PC-9 (cell line): ENCODE data around the gene PHF21A. TPM values are rescaled to one million over a fixed set of nuclear protein-coding genes. Genes with fewer than 3 reads are reported as not detected.

Source experiments
- BruUV-seq: library from RNA; stranded (reverse); fragments of 400-500 nt; replicated peaks from 2 replicates; lab custom pipeline; 2021; lab: Mats Ljungman, UMichigan
- CTCF ChIA-PET: fragments of 300-600 bp; sonication (Branson Sonifier 250); formaldehyde crosslinking; loops from one replicate; lab custom pipeline; 2022; ENCODE audit warnings: antibody characterized with exemption; lab: Charles Lee
- POLR2A ChIA-PET: fragments of 300-600 bp; sonication (Branson Sonifier 250); formaldehyde crosslinking; loops from one replicate; lab custom pipeline; 2022; ENCODE audit warnings: antibody characterized with exemption; ENCODE audit not compliant: unreplicated experiment; lab: Charles Lee
- DNase-seq, 2 experiments: peaks; one replicate each; pipeline versions ENCODE4 v3.0.0 to v3.0.0-alpha.2; 2015 to 2022; ENCODE audit warnings: mixed read lengths in 1 of 2
- H2AFZ ChIP-seq: fragments of 200-600 bp; sonication (generic); 2 replicates; pipeline ENCODE4 v1.8.1; 2017; ENCODE audit warnings: antibody characterized with exemption
- H3F3A ChIP-seq: fragments of 200-600 bp; sonication (generic); 2 replicates; pipeline ENCODE4 v1.8.1; 2017; ENCODE audit warnings: antibody characterized with exemption, mild to moderate bottlenecking, low read depth; ENCODE audit not compliant: insufficient read depth
- H3K27ac ChIP-seq: fragments of 200-600 bp; sonication (generic); 2 replicates; pipeline ENCODE4 v1.6.1; 2016; ENCODE audit warnings: mixed run types
- H3K27me3 ChIP-seq: fragments of 200-600 bp; sonication (generic); 2 replicates; pipeline ENCODE4 v1.6.1; 2016; ENCODE audit warnings: low read depth, mixed run types; ENCODE audit not compliant: insufficient read depth
- H3K36me3 ChIP-seq: fragments of 200-600 bp; sonication (generic); 2 replicates; pipeline ENCODE4 v1.6.1; 2016; ENCODE audit warnings: low read depth, mixed run types
- H3K4me1 ChIP-seq: fragments of 200-600 bp; sonication (generic); replicated peaks from 2 replicates; pipeline ENCODE4 v1.6.1; 2016; ENCODE audit warnings: mixed run types; ENCODE audit not compliant: insufficient read depth
- H3K4me2 ChIP-seq: fragments of 200-600 bp; sonication (generic); 2 replicates; pipeline ENCODE4 v1.6.1; 2017; ENCODE audit warnings: mixed run types
- H3K4me3 ChIP-seq: fragments of 200-600 bp; sonication (generic); 2 replicates; pipeline ENCODE4 v1.6.1; 2016; ENCODE audit warnings: mixed run types
- H3K79me2 ChIP-seq: fragments of 200-600 bp; sonication (generic); 2 replicates; pipeline ENCODE4 v1.6.1; 2017; ENCODE audit warnings: low read depth, mixed run types
- H3K9me2 ChIP-seq: fragments of 200-600 bp; sonication (generic); 2 replicates; pipeline ENCODE4 v1.8.1; 2017; ENCODE audit warnings: mild to moderate bottlenecking; ENCODE audit not compliant: insufficient read depth
- H3K9me3 ChIP-seq: fragments of 200-600 bp; sonication (generic); 2 replicates; pipeline ENCODE4 v1.8.1; 2016; ENCODE audit warnings: low read depth; ENCODE audit not compliant: insufficient read depth
- H4K20me1 ChIP-seq: fragments of 200-600 bp; sonication (generic); 2 replicates; pipeline ENCODE4 v1.8.1; 2017; ENCODE audit not compliant: insufficient read depth
- CTCF ChIP-seq: fragments of 200-600 bp; sonication (generic); conservative IDR thresholded peaks from 2 replicates; pipeline ENCODE4 v1.6.1; 2017; ENCODE audit warnings: mixed run types, antibody characterized with exemption, mild to moderate bottlenecking, moderate library complexity
- EZH2 ChIP-seq: fragments of 200-600 bp; sonication (generic); IDR thresholded peaks from 2 replicates; pipeline ENCODE4 v1.8.0; 2017; ENCODE audit warnings: antibody characterized with exemption, low read depth
- intact Hi-C: fragments of 100-400 bp; cut with micrococcal nuclease; formaldehyde crosslinking; loops from one replicate; pipeline ENCODE4 v1.10.0; 2022; ENCODE audit not compliant: unreplicated experiment
- total RNA-seq: library from RNA; stranded (reverse); gene quantifications from 2 replicates; pipeline ENCODE4 v1.2.3, GENCODE V29; 2021

Gene PHF21A
- total RNA-seq, 1 experiment from 2014 or later: 54.3 TPM

GRCh38 chr11:46134540-46134939 is 13.3 kb upstream of the PHF21A start:
- no TSS peak for BruUV-seq
- H3K79me2 ChIP-seq: no peaks in the 10 kb centered on the region
- no peaks in the 10 kb centered on the region for H4K20me1 ChIP-seq
- H3F3A ChIP-seq: no peaks in the 10 kb centered on the region
- no peak overlapping the region for H3K27ac ChIP-seq
- no peaks in the 10 kb centered on the region for H3K9me2 ChIP-seq
- H2AFZ ChIP-seq: no peak overlapping the region
- POLR2A ChIA-PET: no interaction called here
- H3K4me3 ChIP-seq: no peak overlapping the region
- no peak for DNase-seq
- intact Hi-C loops: no loop called here
- no peak overlapping the region for H3K4me2 ChIP-seq
- H3K27me3 ChIP-seq: no peaks in the 10 kb centered on the region
- no peaks in the 10 kb centered on the region for H3K36me3 ChIP-seq
- no peaks in the 10 kb centered on the region for H3K4me1 ChIP-seq
- CTCF ChIA-PET: interaction anchor here (1.0 kb wide), 1 partner anchor 25 kb away, joined by 3 read pairs; no protein-coding TSS in a partner anchor
- no peaks in the 10 kb centered on the region for H3K9me3 ChIP-seq
- no peak for TF ChIP-seq CTCF
- TF ChIP-seq EZH2: no peak

GRCh38 chr11:46134061-46134460 is 12.8 kb upstream of the PHF21A start:
- Histone ChIP-seq H3K36me3 (no peaks in the 10 kb centered on the region), H3K9me2 (no peaks in the 10 kb centered on the region), H3K9me3 (no peaks in the 10 kb centered on the region), H3K4me1 (no peaks in the 10 kb centered on the region), H2AFZ (no peak overlapping the region), H3K27ac (no peak overlapping the region), H3K4me3 (no peak overlapping the region), H4K20me1 (no peaks in the 10 kb centered on the region), H3K4me2 (no peak overlapping the region), H3K27me3 (no peaks in the 10 kb centered on the region), H3K79me2 (no peaks in the 10 kb centered on the region), H3F3A (no peaks in the 10 kb centered on the region)
- DNase-seq: no peak
- intact Hi-C loops: no loop called here
- no peak for TF ChIP-seq EZH2
- no peak for TF ChIP-seq CTCF
- no TSS peak for BruUV-seq
- CTCF ChIA-PET: interaction anchor here (1.0 kb wide), 1 partner anchor 26 kb away, joined by 3 read pairs; no protein-coding TSS in a partner anchor
- POLR2A ChIA-PET: no interaction called here

DNA sequence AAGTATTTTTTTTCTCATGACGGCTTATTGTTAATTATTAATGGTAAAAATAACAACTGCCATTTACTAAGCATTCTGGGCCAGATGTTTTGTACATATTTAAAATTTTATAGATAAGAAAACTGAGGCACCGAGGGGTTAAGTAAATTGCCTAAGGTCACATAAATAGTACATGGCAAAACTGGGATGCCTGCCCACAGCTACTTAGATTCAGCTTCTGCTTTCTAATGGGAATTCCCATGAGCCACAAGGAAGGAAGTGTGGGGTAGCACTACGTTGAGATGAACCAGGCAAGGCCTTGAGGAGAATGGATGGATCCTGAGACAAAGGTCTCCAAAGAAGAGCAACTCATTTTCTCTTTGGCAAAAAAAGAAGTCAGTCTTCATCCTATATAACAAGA is 11.9 kb upstream of the PHF21A start:
- Histone ChIP-seq H3K9me3 (no peaks in the 10 kb centered on the region), H3K36me3 (no peaks in the 10 kb centered on the region), H3F3A (peaks cover 4% of the 10 kb centered on the region; the same call in 1 of the 2 replicates), H3K27me3 (no peaks in the 10 kb centered on the region), H3K4me1 (no peaks in the 10 kb centered on the region), H3K4me3 (no peak overlapping the region), H3K9me2 (no peaks in the 10 kb centered on the region), H3K79me2 (no peaks in the 10 kb centered on the region), H3K27ac (no peak overlapping the region), H2AFZ (no peak overlapping the region), H3K4me2 (no peak overlapping the region), H4K20me1 (no peaks in the 10 kb centered on the region)
- ChIA-PET POLR2A (no interaction called here), CTCF (no interaction called here)
- BruUV-seq: no TSS peak
- DNase-seq: no peak
- intact Hi-C loops: no loop called here
- no peak for TF ChIP-seq CTCF
- no peak for TF ChIP-seq EZH2
